HG03558 (cell line): ENCODE results near the gene CUX1.
"Not testable (repeated sequence)": the region's sequence is repeated elsewhere in the genome, so short reads cannot be mapped to it uniquely, and the experiment has no call there.

Experiments used
- ATAC-seq: cut with Tn5 transposase; IDR thresholded peaks from one replicate; pipeline ENCODE4 v1.9.1; 2021; ENCODE audit warnings: moderate number of reproducible peaks; ENCODE audit not compliant: unreplicated experiment; ENCODE audit errors: extremely low read depth

The CUX1 gene

GRCh38 chr7:102107474-102108104 is 290.2 kb downstream of the CUX1 start:
- ATAC-seq: no peak

- ATAC-seq: no peak
Measured at GRCh38 chr7:102111061-102112041, 293.9 kb downstream of the CUX1 start.

GRCh38 chr7:102115181-102115580 is 297.8 kb downstream of the CUX1 start:
- no peak for ATAC-seq

- no peak for ATAC-seq
Measured at GRCh38 chr7:102115931-102116330, 298.5 kb downstream of the CUX1 start.

GRCh38 chr7:102117743-102118142 is 300.3 kb downstream of the CUX1 start:
- ATAC-seq: no peak

- no peak for ATAC-seq
Measured at GRCh38 chr7:102119213-102119651, 301.8 kb downstream of the CUX1 start.

- no peak for ATAC-seq
Measured at GRCh38 chr7:102119925-102120324, 302.5 kb downstream of the CUX1 start.

GRCh38 chr7:102120666-102121195 is 303.3 kb downstream of the CUX1 start:
- ATAC-seq: no peak

- ATAC-seq: no peak
Measured at GRCh38 chr7:102122026-102122425, 304.6 kb downstream of the CUX1 start.

- no peak for ATAC-seq
Measured at GRCh38 chr7:102125127-102125596, 307.7 kb downstream of the CUX1 start.

- ATAC-seq: no peak
Measured at GRCh38 chr7:102128303-102128702, 310.9 kb downstream of the CUX1 start.

GRCh38 chr7:102129636-102130370 is 312.4 kb downstream of the CUX1 start:
- no peak for ATAC-seq

- ATAC-seq: no peak
Measured at GRCh38 chr7:102132209-102132752, 314.9 kb downstream of the CUX1 start.

GRCh38 chr7:102138676-102139075 is 321.2 kb downstream of the CUX1 start:
- no peak for ATAC-seq

- ATAC-seq: no peak
Measured at GRCh38 chr7:102140952-102141370, 323.5 kb downstream of the CUX1 start.

- ATAC-seq: not testable (repeated sequence)
Measured at GRCh38 chr7:102142433-102142832, 325.0 kb downstream of the CUX1 start.

GRCh38 chr7:102146122-102146521 is 328.7 kb downstream of the CUX1 start:
- ATAC-seq: no peak

- no peak for ATAC-seq
Measured at GRCh38 chr7:102147008-102147407, 329.6 kb downstream of the CUX1 start.

GRCh38 chr7:102148799-102149198 is 331.4 kb downstream of the CUX1 start:
- ATAC-seq: no peak

GRCh38 chr7:102149416-102149815 is 332.0 kb downstream of the CUX1 start:
- ATAC-seq: no peak
